ENCODE data around the gene FCN1. TPM values are rescaled to one million over a fixed set of nuclear protein-coding genes. Genes with fewer than 3 reads are reported as not detected.

The FCN1 gene
- total RNA-seq, 4 donors from 2014 or later: 0.10 to 2.3 (median 1.1) TPM; not detected in 1

GRCh38 chr9:134885679-134886412 is 31.9 kb downstream of the FCN1 start:
- no peaks in the 10 kb centered on the region for H3K9me3 ChIP-seq
- peaks cover 6 to 12% of the 10 kb centered on the region in 2 donors for H3K4me1 ChIP-seq
- no peak overlapping the region for H3K4me3 ChIP-seq (replicated peaks in 1 of 3)
- no peaks in the 10 kb centered on the region for H3K36me3 ChIP-seq
- intact Hi-C loops (cut with DNase I): no loop called here
- H3K27ac ChIP-seq: no peak overlapping the region
- no peak for TF ChIP-seq POLR2A (IDR thresholded peaks at IDR 0.05)
- no peak for TF ChIP-seq CTCF (IDR thresholded peaks at IDR 0.05)
- 89 to 93% methylated on average over 18 to 19 of the region's 24 CpGs for WGBS, 2 donors
- no peaks in the 10 kb centered on the region for H3K27me3 ChIP-seq
- no peak for DNase-seq

GRCh38 chr9:134885001-134885678 is 32.6 kb downstream of the FCN1 start:
- 90 to 95% methylated on average over 13 to 22 of the region's 22 CpGs for WGBS, 2 donors
- H3K27ac ChIP-seq: no peak overlapping the region
- no peak overlapping the region for H3K4me3 ChIP-seq (replicated peaks in 1 of 3)
- no peaks in the 10 kb centered on the region for H3K27me3 ChIP-seq
- TF ChIP-seq CTCF (IDR thresholded peaks at IDR 0.05) (no peak), POLR2A (IDR thresholded peaks at IDR 0.05) (no peak)
- peaks cover 6 to 19% of the 10 kb centered on the region in 2 donors for H3K4me1 ChIP-seq
- no peaks in the 10 kb centered on the region for H3K9me3 ChIP-seq
- intact Hi-C loops (cut with DNase I): no loop called here
- DNase-seq: no peak
- no peaks in the 10 kb centered on the region for H3K36me3 ChIP-seq

DNA sequence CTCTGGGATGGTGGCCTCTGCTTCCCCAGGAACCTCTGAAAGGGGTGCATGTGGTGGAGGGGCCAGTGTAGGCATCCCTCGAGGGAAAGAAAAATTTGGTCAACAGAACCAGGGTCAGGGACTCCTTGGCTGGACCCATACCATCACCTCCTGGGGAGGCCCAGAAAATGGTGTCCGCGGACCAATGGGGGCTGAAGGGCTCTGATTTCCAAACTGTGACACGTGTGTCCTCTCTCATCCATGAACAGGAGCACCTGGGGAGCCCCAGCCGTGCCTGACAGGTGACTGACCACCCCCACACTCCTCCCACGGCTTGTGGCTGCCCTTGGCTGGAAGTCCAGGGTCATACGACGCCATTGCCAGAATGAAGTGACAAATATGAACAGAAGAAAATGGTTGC is 33.2 kb downstream of the FCN1 start:
- WGBS, 2 donors: 95 to 96% methylated on average over 8 of the region's 8 CpGs
- Histone ChIP-seq H3K9me3 (no peaks in the 10 kb centered on the region), H3K4me3 (replicated peaks in 1 of 3) (no peak overlapping the region), H3K4me1 (peaks cover 6 to 21% of the 10 kb centered on the region in 2 donors), H3K27me3 (no peaks in the 10 kb centered on the region), H3K27ac (no peak overlapping the region), H3K36me3 (no peaks in the 10 kb centered on the region)
- intact Hi-C loops (cut with DNase I): no loop called here
- no peak for DNase-seq
- no peak for TF ChIP-seq CTCF (IDR thresholded peaks at IDR 0.05)
- TF ChIP-seq POLR2A (IDR thresholded peaks at IDR 0.05): no peak

DNA sequence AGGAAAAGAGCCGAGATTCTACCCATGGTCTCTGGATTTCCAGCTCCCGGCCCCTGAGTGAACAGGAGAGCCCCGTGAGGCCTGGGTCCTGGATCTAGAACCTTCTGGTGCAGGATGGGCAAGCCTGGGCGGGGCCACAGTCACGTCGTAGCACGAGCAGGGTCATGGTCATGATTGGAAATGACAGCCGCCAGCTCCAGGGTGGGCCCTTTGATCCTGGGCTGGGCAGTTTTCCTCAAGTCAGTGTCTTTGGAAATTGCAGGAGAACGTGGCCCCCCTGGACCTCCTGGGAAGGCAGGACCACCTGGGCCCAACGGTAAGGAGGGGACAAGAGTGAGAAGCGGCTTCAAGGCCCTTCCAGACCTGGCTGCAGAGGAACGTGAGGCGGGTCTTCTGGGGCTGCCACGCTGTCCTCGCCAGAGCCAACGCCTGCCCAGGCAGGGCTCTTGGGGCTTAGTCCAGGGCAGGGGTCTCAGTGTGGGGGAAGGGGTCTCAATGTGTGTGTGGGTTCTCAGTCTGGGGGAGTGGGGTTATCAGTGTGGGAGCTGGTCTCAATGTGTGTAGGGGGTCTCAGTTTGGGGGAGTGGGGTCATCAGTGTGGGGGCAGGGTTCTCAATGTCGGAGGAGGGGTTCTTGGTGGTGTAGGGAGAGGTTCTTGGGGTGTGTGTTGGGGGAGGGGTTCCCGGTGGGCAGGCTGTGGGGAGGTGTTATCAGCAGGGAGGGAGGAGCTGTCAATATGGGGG is 34.5 kb downstream of the FCN1 start:
- no peak for DNase-seq
- Histone ChIP-seq H3K9me3 (no peaks in the 10 kb centered on the region), H3K4me3 (replicated peaks in 1 of 3) (no peak overlapping the region), H3K27me3 (no peaks in the 10 kb centered on the region), H3K4me1 (peaks cover 6 to 21% of the 10 kb centered on the region in 2 donors), H3K27ac (no peak overlapping the region), H3K36me3 (no peaks in the 10 kb centered on the region)
- no peak for TF ChIP-seq POLR2A (IDR thresholded peaks at IDR 0.05)
- no peak for TF ChIP-seq CTCF (IDR thresholded peaks at IDR 0.05)
- intact Hi-C loops (cut with DNase I): no loop called here
- WGBS, 2 donors: 91 to 94% methylated on average over 18 of the region's 18 CpGs
